Peyer's patch (tissue), 4 donors: ENCODE measurements around the gene AK1.

Experiments
- CTCF ChIP-seq, 6 experiments: fragments of 450-650 bp in 4 of 6; fragments of 200-600 bp in 2 of 6; sonication (generic) in 1 of 6; IDR thresholded peaks; one replicate each; pipeline ENCODE4 v1.5.1; 2017 to 2019; ENCODE audit warnings: antibody characterized with exemption in 6 of 6, mild to moderate bottlenecking in 3 of 6, moderate library complexity in 1 of 6
- POLR2A ChIP-seq, 2 donors: fragments of 450-650 bp; IDR thresholded peaks; one replicate each; pipeline ENCODE4 v1.5.1; 2017; ENCODE audit warnings: antibody characterized with exemption in 2 of 2, mild to moderate bottlenecking in 2 of 2, moderate library complexity in 2 of 2

- TF ChIP-seq POLR2A (IDR thresholded peaks at IDR 0.05) = no peak
- TF ChIP-seq CTCF (IDR thresholded peaks at IDR 0.05) = no peak
Observed at GRCh38 chr9:127878652-127879390, 1.3 kb upstream of the AK1 start.
